HG03565 (cell line): ENCODE measurements around the gene NLGN4X.
"Not testable (repeated sequence)": the region's sequence is repeated elsewhere in the genome, so short reads cannot be mapped to it uniquely, and the experiment has no call there.

ENCODE experiments used
- ATAC-seq: cut with Tn5 transposase; IDR thresholded peaks from one replicate; pipeline ENCODE4 v1.9.1; 2021; ENCODE audit warnings: mild to moderate bottlenecking, moderate library complexity; ENCODE audit not compliant: unreplicated experiment

The NLGN4X gene

DNA sequence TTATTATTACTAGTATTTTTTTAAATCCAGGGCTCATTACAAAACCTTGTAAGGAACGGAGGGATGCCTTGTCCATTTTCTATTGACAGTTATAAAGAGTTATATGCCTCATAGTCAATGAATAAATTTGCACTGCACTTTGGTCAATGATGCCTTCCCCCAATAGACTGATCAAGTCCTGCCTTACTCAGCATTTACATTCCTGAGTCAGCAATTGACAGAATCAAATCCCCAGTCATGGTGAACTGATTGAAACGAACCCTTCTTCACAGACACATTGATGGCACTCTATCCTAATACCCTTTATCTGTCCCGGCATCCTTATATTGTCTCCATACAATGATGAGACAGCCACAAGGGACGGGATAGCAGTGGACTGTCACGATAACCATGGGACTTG is 213.2 kb downstream of the NLGN4X start:
- ATAC-seq = no peak

DNA sequence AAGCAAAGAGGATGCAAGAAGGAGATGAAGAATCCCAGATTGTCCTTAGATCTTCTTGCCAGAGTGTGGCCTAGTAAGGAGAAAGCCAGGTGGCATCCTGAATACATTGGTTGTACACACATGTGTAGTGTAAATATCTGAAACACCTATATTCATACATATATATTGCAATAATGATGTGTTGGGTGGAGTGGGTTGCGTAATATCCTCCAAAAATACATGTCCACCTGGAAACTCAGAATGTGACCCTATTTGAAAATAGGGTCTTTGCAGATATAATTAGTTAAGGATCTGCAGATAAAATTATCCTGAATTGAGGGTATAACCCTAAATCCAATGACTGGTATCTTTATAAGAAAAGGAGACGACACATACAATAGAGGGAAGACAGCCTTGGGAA is 216.3 kb downstream of the NLGN4X start:
- ATAC-seq = no peak

DNA sequence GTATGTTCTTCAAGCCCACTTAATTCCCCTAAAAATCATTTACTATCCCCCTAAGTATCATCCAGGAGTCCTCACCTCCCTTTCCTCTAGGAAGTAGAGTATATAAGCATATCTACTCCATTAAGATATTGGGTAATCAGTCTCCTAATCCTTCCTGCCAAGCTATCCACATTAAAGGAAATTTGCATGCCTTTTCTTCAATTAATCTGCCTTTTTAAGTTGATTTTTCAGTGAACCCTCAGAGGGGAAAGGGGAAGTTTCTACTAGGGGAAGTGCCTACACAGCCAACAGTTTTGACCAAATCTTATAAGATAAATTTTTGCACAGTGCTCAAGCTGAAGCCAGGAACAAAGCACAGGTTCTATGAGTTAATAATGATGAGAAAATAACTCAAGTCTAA is 222.8 kb downstream of the NLGN4X start:
- ATAC-seq = no peak

DNA sequence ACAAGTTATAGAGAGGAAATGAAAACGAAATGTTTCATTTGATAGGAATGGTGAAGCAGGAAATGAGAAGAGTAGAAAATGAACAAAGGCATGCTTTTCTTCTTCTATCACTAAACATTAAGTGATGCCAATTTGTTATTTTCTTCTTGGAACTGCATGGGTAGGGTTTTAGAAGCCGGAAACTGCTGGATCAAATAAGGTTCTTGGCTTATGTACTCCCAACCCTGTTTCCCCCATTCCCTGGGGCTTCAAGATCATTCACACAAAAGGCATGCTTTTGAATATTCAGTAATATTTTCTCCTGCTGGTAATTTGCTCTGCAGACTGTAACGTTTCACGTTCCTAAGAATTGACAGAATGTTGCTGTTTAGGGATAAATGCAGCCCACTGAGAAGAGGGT is 224.1 kb downstream of the NLGN4X start:
- ATAC-seq = no peak

DNA sequence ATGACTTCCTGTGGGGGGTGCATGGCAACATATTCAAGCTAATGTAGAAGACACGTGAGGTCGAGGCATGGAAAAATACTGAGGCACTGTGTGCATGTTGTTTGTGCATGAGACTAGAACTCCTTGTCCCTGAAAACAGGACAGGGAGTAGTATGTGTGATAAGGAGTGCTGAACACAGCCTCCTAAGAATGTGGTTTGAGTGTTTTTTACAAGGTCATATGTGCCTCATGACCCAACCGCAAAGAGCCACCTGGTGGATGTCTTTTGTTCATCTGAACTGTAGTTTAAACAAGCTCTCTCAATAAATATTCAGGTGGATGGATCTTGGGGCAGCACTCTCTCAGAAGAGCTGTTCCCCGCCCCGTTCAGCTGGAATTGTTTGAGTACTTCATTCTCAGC is 226.6 kb downstream of the NLGN4X start:
- ATAC-seq = no peak

DNA sequence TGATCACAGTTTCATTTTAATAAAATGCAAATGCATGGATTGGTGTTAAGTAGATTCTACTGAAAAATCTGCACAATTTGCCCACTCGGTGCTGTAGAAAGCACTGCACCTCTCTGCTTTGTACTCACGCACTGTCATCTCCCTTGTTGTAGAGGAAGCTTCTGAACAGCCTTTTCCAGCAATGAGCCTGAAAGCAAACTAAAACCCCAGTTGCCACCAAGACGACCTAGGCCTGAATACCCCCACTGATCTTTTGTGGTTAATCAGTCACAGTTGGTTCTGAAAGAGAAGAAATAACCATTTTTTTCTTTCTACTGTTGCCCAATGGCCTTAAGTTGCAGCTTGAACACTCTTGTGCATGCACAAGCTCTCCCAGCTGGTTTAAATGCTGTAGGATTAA is 229.8 kb downstream of the NLGN4X start:
- no peak for ATAC-seq

DNA sequence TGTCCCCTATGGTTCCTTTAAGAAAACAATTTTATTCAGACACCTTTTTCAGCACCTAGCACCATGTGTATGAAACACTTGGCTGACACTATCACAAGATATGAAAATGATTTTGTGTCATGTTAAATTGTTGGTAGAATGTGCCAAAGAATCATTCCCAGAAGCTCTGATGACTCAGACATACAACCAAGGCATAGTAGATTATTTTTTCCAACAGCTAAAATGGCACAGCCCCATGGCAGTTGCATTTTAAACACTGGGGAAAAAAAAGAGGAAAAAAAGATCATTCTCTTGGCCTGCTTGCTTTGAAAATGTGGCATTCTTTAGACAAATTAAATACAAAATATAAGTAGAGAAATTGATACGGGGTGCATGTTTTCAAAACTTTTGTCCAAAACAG is 230.2 kb downstream of the NLGN4X start:
- no peak for ATAC-seq

DNA sequence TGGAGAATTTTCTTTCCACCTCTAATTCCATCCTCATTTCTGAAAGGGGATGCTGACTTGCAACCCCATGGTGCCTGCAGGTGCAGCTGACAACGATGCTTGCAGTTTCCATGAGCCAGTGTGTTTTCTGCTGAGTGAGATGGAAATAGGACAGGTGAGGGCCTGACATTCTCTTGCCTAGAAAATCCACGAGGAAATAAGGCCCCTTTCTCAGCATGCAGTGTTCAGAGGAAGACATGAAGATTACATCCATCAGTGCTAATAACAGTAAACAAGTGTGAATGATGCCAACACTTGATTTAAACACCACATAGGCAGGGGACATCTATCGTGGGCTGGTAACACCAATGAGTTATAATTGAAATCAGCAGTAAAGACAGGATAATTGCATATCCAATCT is 237.3 kb downstream of the NLGN4X start:
- ATAC-seq = no peak

DNA sequence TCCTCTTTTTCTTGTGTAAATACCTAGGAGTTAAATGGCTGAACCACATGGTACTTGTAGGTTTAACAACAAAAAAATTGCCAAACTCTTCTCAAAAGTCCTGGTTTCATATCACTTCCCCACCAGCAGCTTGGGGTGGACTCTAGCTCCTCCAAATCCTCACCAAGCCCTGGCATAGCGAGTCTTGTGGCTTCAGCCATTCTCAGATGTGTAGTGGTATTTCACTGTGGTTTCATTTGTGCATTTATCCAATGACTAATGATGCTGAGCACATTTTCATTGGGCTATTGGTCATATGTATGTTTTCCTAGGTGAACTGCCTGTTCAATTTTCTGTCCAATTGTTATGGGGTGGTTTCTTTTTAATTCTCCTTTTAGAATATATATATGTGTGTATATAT is 249.3 kb downstream of the NLGN4X start:
- no peak for ATAC-seq

DNA sequence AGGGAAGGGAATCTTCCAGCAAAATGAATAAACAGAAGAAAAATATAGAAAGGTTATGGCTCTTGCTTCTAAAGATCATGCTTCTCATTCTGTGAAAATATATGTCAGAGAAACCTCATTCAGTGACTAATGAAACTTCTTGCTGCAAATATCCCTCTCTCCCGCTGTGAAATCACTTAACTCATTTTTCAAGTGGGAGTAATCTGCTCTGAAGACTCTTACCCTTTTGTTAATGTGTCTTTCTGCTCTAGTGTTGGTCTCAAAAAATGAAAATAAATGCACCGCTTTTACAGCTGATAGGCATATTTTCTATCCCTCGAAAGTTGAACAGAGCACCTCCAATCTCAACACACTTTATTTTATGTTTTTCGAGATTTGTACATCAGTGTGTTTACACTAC is 252.3 kb downstream of the NLGN4X start:
- no peak for ATAC-seq

DNA sequence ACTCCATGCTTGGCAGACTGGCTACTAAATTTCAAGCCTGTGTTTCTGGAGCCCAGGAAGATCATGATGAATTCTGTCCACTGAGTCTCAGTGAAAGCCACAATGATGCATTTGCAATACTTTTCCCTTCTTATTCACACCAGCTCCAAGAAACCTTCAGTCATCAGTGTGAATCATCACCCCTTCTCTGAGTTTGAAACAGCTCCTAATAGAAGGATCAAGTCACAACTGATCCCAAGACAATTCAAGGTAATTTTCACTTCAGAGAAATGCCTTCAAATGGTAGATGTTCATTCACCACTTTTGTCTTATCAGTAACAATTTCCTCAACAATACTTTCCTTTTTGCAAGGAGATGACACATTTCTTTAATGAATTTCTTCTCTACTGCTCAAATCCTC is 257.4 kb downstream of the NLGN4X start:
- no peak for ATAC-seq

DNA sequence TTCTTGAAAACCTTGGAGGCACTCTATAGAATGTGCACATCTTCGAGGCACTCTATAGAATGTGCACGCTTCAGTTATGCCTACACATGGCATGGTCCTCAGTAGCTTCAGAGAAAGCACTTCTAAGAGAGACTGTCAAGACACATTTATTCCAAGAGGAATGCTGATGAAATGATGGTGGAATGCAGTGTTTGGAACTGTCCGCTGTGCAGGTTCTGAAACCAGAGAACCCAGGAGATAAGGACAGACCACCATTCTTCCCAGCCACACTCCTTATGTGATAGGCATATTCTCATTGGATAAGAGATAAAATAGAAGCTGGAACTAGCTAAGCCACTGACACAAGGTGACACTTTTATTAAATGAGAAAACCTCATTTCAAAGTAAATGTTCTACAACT is 263.3 kb downstream of the NLGN4X start:
- ATAC-seq = no peak

DNA sequence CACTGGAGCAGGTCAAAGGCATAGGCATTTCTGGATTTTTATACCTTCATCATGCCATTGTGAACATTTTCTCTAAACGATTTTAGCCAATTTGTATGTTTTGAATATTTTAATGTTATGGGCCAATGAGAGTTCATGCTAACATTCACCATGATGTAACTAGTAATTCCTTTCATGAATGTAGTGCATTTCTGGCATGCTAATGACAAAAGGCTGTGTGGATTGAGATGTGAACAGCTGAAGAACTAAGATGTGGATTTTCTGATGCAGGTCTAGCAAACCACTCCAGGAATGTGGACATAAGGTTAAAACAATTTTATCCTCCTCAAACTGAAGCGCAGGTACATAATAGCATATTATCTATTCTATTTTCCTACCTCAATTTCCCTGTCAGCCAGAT is 269.4 kb downstream of the NLGN4X start:
- no peak for ATAC-seq

DNA sequence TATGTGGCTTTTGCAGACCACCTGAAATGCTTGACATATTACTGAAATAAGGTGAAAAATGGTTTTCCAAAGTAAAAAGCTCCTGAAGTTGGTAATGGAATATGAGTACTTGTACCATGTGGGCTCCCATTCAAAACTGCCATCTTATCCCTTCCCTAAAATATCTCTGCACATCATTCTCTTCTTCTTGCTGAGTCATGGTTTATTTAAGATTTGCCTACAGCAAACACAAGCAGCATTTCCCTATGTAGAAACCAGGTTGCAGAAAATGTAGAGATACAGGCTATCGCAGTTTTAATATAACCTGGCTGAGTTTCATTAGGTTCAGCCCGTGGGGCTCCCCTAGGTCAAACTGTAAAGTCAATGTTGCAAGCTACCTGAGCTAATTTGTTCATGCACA is 270.1 kb downstream of the NLGN4X start:
- ATAC-seq = no peak

DNA sequence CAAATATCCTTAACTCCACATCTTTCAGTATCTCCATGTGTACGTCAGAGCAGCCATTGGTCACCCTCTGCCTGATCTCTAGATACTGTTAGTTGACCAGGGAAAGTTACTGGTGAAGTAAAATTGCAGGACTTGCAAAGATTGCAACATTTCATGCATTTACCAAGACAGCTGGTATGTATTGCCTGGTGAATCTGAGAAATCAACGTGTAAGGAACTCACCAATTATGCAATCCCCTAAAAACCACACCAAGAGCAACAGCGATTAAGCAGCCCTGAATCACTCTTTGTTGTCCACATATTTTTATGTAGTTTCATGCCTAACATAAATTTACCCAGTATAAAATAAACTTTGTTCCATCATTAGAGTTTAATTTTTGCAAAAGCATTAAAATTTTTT is 271.2 kb downstream of the NLGN4X start:
- no peak for ATAC-seq

DNA sequence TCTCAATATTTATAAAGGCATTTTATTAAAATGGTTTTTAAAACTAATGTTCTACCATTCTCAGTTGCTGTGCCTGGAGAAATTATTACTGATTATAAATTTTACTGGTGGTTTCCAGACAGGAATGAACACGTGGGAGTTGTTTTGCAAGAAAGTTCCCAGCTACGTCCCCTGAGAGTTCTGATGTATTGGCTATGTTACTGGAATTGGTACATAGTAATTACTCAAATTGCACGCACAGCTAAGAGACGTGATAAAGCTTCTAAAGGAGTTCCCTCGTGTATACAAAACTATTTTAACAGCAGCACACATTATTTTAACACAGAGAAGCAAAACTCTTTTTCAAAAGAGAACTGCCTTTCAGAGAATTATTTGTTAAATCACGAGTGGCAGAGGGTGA is 292.2 kb downstream of the NLGN4X start:
- no peak for ATAC-seq

DNA sequence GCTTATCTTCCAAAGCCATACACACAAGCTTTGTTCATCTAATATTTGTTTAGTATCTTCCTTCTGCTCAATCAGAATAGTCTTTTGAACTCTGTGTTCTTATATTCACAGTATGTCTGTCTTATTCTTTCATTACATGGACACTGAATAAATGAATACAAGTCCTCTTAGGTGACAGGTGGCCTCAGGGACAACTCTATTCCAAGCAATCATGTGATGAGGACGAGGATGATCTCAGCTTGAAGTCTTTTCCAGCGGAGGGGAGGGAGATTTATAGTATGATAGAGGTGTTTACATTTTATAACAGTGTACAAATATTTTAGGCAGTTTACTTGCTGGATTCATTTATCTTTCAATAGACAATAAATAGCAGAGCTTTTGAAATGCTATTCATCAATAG is 300.4 kb downstream of the NLGN4X start:
- no peak for ATAC-seq

DNA sequence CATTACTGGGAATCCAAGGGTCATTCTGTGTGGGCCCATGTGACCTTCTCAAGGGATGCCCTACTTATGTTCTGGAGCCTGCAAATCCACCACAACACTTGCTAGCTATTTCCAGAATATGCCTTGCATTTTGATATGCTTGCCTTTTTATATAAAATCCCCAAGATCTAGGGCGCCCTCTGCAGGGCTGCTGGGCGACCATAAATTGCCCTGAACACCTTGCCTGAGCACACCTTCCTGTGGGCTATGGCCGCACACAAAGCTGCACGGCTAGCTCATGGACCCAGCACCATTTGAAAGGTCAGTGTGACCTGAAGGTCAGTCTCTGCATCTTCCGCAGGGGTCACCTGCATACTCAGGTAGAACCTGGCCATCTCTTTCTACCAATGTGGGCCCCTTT is 311.7 kb downstream of the NLGN4X start:
- no peak for ATAC-seq

DNA sequence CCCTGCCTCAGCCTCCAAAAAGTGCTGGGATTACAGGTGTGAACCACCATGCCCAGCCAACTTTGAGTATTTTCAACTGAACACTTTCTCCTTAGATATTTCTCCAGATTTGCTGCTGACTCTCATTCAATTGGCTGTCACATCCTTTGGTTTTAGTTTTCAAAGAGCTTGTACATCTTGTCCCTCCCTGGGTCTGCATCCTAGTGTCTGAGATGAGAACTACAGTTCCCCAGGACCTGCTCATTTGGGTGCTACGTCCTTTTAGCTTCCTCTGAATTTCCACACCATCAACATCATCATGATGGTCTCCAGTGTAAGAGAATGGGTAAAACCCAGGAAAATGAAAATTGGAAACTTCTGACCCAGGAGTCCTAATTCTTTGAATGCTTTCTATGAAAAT is 312.9 kb downstream of the NLGN4X start:
- ATAC-seq = no peak

DNA sequence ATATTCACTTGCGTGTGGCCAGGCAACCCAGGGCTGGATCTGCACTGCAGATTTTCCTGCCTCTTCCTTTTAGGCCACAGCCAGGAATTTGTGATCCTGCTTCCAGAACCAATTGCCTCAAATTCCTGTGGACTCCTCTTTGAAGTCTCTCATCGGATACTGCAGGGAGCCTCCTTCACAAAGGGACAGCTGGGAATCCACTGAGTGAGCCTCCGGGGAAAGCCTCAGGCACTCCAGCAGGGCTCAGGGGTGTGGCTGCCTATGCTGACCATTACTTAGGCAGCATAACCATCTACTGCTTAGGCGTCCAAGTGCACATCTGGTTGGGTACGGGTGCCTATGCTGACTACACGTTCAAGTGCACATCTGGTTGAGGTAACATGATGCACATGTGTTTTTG is 321.5 kb downstream of the NLGN4X start:
- ATAC-seq = no peak

DNA sequence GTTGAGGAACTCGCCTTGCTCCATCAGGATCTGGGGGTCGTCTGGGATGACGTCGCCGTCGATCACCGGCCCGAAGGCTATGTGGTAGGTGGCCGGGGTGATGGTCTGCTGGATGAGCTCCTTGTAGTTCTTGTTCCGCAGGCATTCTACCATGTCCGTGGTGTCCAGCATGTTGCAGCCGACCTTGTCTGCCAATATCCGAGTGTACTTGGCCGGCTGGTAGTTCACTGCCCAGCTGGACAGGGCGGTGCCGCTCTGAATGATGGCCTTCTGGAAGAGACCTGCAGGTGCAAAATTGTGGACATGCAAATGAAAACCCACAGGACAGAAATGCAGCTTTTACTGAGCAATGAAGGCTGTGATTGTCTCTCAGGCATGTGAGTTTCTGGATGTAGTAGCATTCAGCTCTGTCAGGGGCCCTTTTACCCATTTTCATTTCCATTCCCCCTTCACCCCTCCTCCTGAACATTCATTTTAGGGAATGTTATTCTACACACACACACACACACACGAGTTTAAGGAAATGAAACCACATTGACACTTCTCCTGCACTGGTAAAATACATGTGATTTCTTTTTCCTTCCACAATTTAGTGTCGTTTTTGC is 325.0 kb downstream of the NLGN4X start:
- not testable (repeated sequence) for ATAC-seq

DNA sequence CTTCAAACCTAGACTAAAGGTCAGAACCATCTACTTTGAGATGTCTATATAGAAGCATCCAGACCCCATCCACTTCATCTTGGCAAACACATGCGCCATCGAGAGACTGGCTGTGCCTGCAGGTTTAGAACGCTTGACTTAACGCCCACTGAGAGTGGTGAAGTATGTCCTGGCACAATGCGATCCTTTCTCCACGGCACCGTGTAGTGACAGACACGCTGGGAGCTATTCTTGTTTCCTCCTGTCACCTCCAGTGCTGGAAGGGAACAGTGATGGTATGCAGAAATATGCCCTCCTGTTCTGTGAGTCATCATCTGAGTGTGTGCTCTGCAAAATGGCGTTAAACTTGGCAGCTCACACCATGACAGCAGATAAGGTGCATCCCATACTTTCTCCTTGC is 330.2 kb downstream of the NLGN4X start:
- no peak for ATAC-seq

DNA sequence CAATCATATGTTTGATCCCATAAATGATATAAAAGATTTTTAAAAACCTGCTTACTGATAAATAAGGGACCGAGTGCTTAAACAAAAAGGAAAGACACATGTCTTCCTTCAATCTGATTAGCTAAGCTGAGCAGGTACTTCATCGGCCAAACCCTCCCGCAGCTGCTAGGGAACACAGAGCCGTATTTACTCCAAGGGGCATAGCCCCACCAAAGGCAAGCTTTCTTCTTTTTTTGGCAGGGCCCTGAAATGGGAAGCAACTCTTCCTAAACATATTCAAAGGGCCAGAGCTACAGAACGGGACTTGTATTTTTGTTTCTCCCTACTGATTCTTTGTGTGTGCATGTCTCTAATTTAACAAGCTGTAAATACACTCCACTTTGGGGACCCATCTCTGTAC is 337.3 kb downstream of the NLGN4X start:
- no peak for ATAC-seq
